Stomach (tissue), 4 donors: Measurements from ENCODE around the gene SAFB.
"Not testable (repeated sequence)": the region's sequence is repeated elsewhere in the genome, so short reads cannot be mapped to it uniquely, and the experiment has no call there.

Experiments used
- POLR2A ChIP-seq, 4 donors: fragments of 450-650 bp; IDR thresholded peaks; one replicate each; pipeline ENCODE4 v1.6.1; 2016; ENCODE audit warnings: antibody characterized with exemption in 4 of 4, control low read depth in 2 of 4, mild to moderate bottlenecking in 1 of 4, moderate library complexity in 1 of 4
- POLR2AphosphoS5 ChIP-seq, 3 donors: sonication (generic); formaldehyde crosslinking; IDR thresholded peaks; one replicate each; pipeline ENCODE4 v1.6.1; 2016; ENCODE audit warnings: antibody characterized with exemption in 3 of 3
- TF ChIP-seq, protein P1 (sequence below), 7 experiments: fragments of 450-650 bp in 4 of 7; fragments of 200-600 bp in 3 of 7; sonication (generic) in 3 of 7; IDR thresholded peaks; one replicate each; pipeline ENCODE4 v1.5.1; 2016 to 2019; ENCODE audit warnings: antibody characterized with exemption in 7 of 7, control low read depth in 2 of 7, mild to moderate bottlenecking in 1 of 7

DNA sequence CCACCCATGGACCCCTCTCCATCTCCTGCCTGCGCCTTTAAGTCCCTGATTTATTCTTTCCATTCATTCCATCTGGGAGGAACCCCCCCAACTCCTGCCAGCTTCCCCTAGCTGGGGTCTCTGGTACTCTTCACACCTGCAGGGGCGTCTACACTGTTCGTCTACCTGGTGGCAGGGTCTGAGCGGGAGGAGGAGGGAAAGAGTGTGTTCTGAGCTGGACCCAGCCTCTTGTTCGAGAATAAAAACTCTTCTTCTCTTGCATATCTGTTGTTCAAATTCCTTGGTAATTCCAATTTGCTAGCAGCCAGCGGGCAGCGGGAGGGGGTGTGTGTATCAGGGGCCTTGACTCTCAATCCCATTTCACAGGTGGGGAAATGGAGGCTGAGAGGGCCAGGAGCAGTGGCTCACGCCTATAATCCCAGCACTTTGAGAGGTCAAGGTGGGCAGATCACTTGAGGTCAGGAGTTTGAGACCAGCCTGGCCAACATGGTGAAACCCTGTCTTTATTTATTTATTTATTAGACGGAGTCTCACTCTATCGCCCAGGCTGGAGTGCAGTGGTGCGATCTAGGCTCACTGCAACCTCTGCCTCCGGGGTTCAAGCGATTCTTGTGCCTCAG lies 65.5 kb downstream of the SAFB start:
- TF ChIP-seq, protein P1, sequence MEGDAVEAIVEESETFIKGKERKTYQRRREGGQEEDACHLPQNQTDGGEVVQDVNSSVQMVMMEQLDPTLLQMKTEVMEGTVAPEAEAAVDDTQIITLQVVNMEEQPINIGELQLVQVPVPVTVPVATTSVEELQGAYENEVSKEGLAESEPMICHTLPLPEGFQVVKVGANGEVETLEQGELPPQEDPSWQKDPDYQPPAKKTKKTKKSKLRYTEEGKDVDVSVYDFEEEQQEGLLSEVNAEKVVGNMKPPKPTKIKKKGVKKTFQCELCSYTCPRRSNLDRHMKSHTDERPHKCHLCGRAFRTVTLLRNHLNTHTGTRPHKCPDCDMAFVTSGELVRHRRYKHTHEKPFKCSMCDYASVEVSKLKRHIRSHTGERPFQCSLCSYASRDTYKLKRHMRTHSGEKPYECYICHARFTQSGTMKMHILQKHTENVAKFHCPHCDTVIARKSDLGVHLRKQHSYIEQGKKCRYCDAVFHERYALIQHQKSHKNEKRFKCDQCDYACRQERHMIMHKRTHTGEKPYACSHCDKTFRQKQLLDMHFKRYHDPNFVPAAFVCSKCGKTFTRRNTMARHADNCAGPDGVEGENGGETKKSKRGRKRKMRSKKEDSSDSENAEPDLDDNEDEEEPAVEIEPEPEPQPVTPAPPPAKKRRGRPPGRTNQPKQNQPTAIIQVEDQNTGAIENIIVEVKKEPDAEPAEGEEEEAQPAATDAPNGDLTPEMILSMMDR (IDR thresholded peaks at IDR 0.05): not testable (repeated sequence)
- not testable (repeated sequence) for TF ChIP-seq POLR2A, POLR2AphosphoS5 (IDR thresholded peaks at IDR 0.05)
